Measurements from ENCODE around the gene GADD45B. TPM values are rescaled to one million over a fixed set of nuclear protein-coding genes. Genes with fewer than 3 reads are reported as not detected.
"Not testable (repeated sequence)": the region's sequence is repeated elsewhere in the genome, so short reads cannot be mapped to it uniquely, and the experiment has no call there.

GADD45B gene
- total RNA-seq, 1 donor from 2014 or later, result 91.2 TPM

- H3K4me1 ChIP-seq, result peaks cover 15% of the 10 kb centered on the region
- ATAC-seq, result peak; percentile 69
- H3K27me3 ChIP-seq, result no peaks in the 10 kb centered on the region
- no peaks in the 10 kb centered on the region for H3K36me3 ChIP-seq
- peak overlapping the region; percentile 63 for H3K4me3 ChIP-seq
- no peak overlapping the region for H3K27ac ChIP-seq
- no peak for TF ChIP-seq CTCF (IDR thresholded peaks at IDR 0.05)
- no peaks in the 10 kb centered on the region for H3K9me3 ChIP-seq
- intact Hi-C loops (cut with DNase I), result no loop called here
- peak; percentile 79 for DNase-seq
Measured at GRCh38 chr19:2461751-2462634, 13.9 kb upstream of the GADD45B start.

- ATAC-seq (peak; percentile 91), DNase-seq (peak; percentile 91)
- H3K36me3 ChIP-seq, result no peaks in the 10 kb centered on the region
- peak overlapping the region; percentile 63 for H3K4me3 ChIP-seq
- no peaks in the 10 kb centered on the region for H3K9me3 ChIP-seq
- intact Hi-C loops (cut with DNase I), result no loop called here
- TF ChIP-seq CTCF (IDR thresholded peaks at IDR 0.05), result no peak
- H3K27me3 ChIP-seq, result no peaks in the 10 kb centered on the region
- H3K4me1 ChIP-seq, result peaks cover 15% of the 10 kb centered on the region
- H3K27ac ChIP-seq, result no peak overlapping the region
Measured at GRCh38 chr19:2462635-2463421, 13.1 kb upstream of the GADD45B start.

- H3K27me3 ChIP-seq; H3K27ac ChIP-seq; H3K4me3 ChIP-seq; ATAC-seq; H3K36me3 ChIP-seq; DNase-seq; H3K9me3 ChIP-seq; intact Hi-C loops (cut with DNase I): not testable (repeated sequence)
- peaks cover 15% of the 10 kb centered on the region for H3K4me1 ChIP-seq
Measured at GRCh38 chr19:2463694-2464093, 12.2 kb upstream of the GADD45B start.

GRCh38 chr19:2464389-2464788, 11.5 kb upstream of the GADD45B start:
- intact Hi-C loops (cut with DNase I), result no loop called here
- no peak overlapping the region for H3K27ac ChIP-seq
- H3K9me3 ChIP-seq, result no peaks in the 10 kb centered on the region
- no peak for TF ChIP-seq CTCF (IDR thresholded peaks at IDR 0.05)
- no peaks in the 10 kb centered on the region for H3K36me3 ChIP-seq
- DNase-seq, result no peak
- H3K27me3 ChIP-seq, result no peaks in the 10 kb centered on the region
- peaks cover 15% of the 10 kb centered on the region for H3K4me1 ChIP-seq
- H3K4me3 ChIP-seq, result no peak overlapping the region
- ATAC-seq, result no peak

GRCh38 chr19:2468596-2468995, 7.3 kb upstream of the GADD45B start:
- no peak overlapping the region for H3K27ac ChIP-seq
- no peak overlapping the region for H3K4me3 ChIP-seq
- H3K4me1 ChIP-seq, result no peaks in the 10 kb centered on the region
- no peak for TF ChIP-seq CTCF (IDR thresholded peaks at IDR 0.05)
- H3K9me3 ChIP-seq, result no peaks in the 10 kb centered on the region
- DNase-seq, result no peak
- intact Hi-C loops (cut with DNase I), result no loop called here
- H3K36me3 ChIP-seq, result no peaks in the 10 kb centered on the region
- H3K27me3 ChIP-seq, result no peaks in the 10 kb centered on the region
- ATAC-seq, result no peak
